ENCODE results near the gene WDR45. TPM values are rescaled to one million over a fixed set of nuclear protein-coding genes. Genes with fewer than 3 reads are reported as not detected.

The WDR45 gene
- total and polyA plus RNA-seq, 2 experiments from 2014 or later, result 28.8 to 36.2 TPM

DNA sequence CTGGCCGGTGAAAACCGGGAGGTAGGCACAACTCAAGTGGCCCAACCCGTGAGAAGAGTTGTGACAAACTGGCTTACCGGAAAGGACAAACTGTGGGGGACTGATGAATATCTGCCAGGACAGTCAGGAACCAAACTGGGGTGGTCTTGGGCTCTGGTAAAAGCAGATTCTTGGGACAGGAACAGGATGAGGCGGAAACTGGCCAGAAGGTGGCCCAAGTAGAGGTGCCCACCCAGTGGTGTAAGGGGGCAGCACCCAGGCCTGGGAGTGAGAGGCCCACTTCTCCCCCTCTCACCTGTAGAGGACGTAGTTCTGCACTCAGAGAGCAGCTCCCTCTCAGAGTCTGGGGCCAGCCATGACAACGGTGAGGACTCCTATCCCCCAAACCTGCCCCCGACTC is 15.0 kb downstream of the WDR45 start:
- TF ChIP-seq EZH2 (IDR thresholded peaks at IDR 0.05; ENCODE audit: low read depth, unreplicated experiment) (no peak), ZNF114 (CRISPR knock-in tag; IDR thresholded peaks at IDR 0.05) (no peak), REST (IDR thresholded peaks at IDR 0.05; ENCODE audit: unreplicated experiment) (no peak), ZNF331 (CRISPR knock-in tag; IDR thresholded peaks at IDR 0.05; ENCODE audit: low read depth) (no peak), ZNF462 (CRISPR knock-in tag; IDR thresholded peaks at IDR 0.05) (no peak), NANOG (IDR thresholded peaks at IDR 0.05; ENCODE audit: borderline replicate concordance) (no peak), EZH2phosphoT487 (IDR thresholded peaks at IDR 0.05; ENCODE audit: unreplicated experiment) (no peak), JUNB (IDR thresholded peaks at IDR 0.05; ENCODE audit: unreplicated experiment) (no peak), CTCF (conservative IDR thresholded peaks at IDR 0.05; ENCODE audit: low read depth in 2 of 2) (no peak), POLR2AphosphoS5 (IDR thresholded peaks at IDR 0.05; ENCODE audit: low read depth) (no peak), STAT1 (IDR thresholded peaks at IDR 0.05; ENCODE audit: unreplicated experiment) (no peak), CREB1 (CRISPR knock-in tag; IDR thresholded peaks at IDR 0.05; ENCODE audit: low read depth) (no peak)
- TF ChIP-seq, protein P1, sequence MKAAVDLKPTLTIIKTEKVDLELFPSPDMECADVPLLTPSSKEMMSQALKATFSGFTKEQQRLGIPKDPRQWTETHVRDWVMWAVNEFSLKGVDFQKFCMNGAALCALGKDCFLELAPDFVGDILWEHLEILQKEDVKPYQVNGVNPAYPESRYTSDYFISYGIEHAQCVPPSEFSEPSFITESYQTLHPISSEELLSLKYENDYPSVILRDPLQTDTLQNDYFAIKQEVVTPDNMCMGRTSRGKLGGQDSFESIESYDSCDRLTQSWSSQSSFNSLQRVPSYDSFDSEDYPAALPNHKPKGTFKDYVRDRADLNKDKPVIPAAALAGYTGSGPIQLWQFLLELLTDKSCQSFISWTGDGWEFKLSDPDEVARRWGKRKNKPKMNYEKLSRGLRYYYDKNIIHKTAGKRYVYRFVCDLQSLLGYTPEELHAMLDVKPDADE (IDR thresholded peaks at IDR 0.05), result no peak

More for the DNA sequence above, 15.0 kb downstream of the WDR45 start:
- Mint-ChIP-seq H3K9me3 (no peaks in the 10 kb centered on the region), H3K36me3 (ENCODE audit: low read depth) (peaks cover 9% of the 10 kb centered on the region; the same call in 2 of the 3 replicates), H3K27ac (no peak overlapping the region), H3K27me3 (ENCODE audit: insufficient read depth, low read depth, poor library complexity) (peaks cover 4% of the 10 kb centered on the region), H3K4me1 (peaks cover 3% of the 10 kb centered on the region; the same call in 2 of the 3 replicates), H3K4me3 (no peak overlapping the region)
- DNase-seq (ENCODE audit: low spot score) (no peak), ATAC-seq (no peak)
- H2AFZ ChIP-seq, result no peak overlapping the region
- H3F3A ChIP-seq (replicated peaks; ENCODE audit: low read depth), result no peaks in the 10 kb centered on the region
- no peaks in the 10 kb centered on the region for H3K36me3 ChIP-seq (ENCODE audit: insufficient read depth)
- H3K79me2 ChIP-seq (replicated peaks; ENCODE audit: insufficient read depth), result 0 out of 2 replicates have a peak, but pooled peaks cover 5% of the 10 kb centered on the region
- H3K4me2 ChIP-seq, result no peak overlapping the region
- H3K27me3 ChIP-seq (ENCODE audit: insufficient read depth), result no peaks in the 10 kb centered on the region
- H3K9me2 ChIP-seq (ENCODE audit: insufficient read depth), result no peaks in the 10 kb centered on the region
- H3K4me1 ChIP-seq (ENCODE audit: insufficient read depth), result no peaks in the 10 kb centered on the region
- no peaks in the 10 kb centered on the region for H4K20me1 ChIP-seq (replicated peaks; ENCODE audit: insufficient read depth)
- no peak overlapping the region for H3K4me3 ChIP-seq
- H3K27ac ChIP-seq (ENCODE audit: low read depth), result no peak overlapping the region
